Glutamatergic neuron (in vitro differentiated cells): Measurements from ENCODE around the gene MTFR2. TPM values are rescaled to one million over a fixed set of nuclear protein-coding genes. Genes with fewer than 3 reads are reported as not detected.

Experiments used
- DNase-seq: peaks from one replicate; pipeline ENCODE4 v3.0.0; 2022
- H3K27ac Mint-ChIP-seq: one replicate; pipeline ENCODE4 v1.8.0; 2020; ENCODE audit warnings: mild to moderate bottlenecking, mixed read lengths, inconsistent platforms; ENCODE audit not compliant: unreplicated experiment
- H3K27me3 Mint-ChIP-seq: one replicate; pipeline ENCODE4 v1.8.0; 2020; ENCODE audit warnings: mild to moderate bottlenecking, moderate library complexity, mixed read lengths, inconsistent platforms; ENCODE audit not compliant: unreplicated experiment
- H3K36me3 Mint-ChIP-seq: one replicate; pipeline ENCODE4 v1.8.0; 2020; ENCODE audit warnings: mild to moderate bottlenecking, mixed read lengths, inconsistent platforms; ENCODE audit not compliant: unreplicated experiment
- H3K4me1 Mint-ChIP-seq: one replicate; pipeline ENCODE4 v1.8.0; 2020; ENCODE audit warnings: mild to moderate bottlenecking, low read depth, mixed read lengths, inconsistent platforms; ENCODE audit not compliant: unreplicated experiment
- H3K4me3 Mint-ChIP-seq: one replicate; pipeline ENCODE4 v1.8.0; 2020; ENCODE audit warnings: mild to moderate bottlenecking, mixed read lengths, inconsistent platforms; ENCODE audit not compliant: unreplicated experiment
- H3K9me3 Mint-ChIP-seq: one replicate; pipeline ENCODE4 v1.8.0; 2020; ENCODE audit warnings: mild to moderate bottlenecking, moderate library complexity, mixed read lengths, inconsistent platforms; ENCODE audit not compliant: unreplicated experiment
- CTCF ChIP-seq: fragments of 200-600 bp; sonication (generic); IDR thresholded peaks from one replicate; pipeline ENCODE4 v1.5.0; 2021; ENCODE audit not compliant: partially characterized antibody, unreplicated experiment
- total RNA-seq: library from RNA; stranded (reverse); fragmentation: NEBNext Ultra II Directional; extraction: Animal tissue kit (Norgen Biotek cat#: 25700); gene quantifications from one replicate; pipeline ENCODE4 v1.2.1, GENCODE V29; 2021; ENCODE audit not compliant: unreplicated experiment

MTFR2 gene
- total RNA-seq, 1 donor from 2014 or later: 1.9 TPM

- no peaks in the 10 kb centered on the region for H3K36me3 Mint-ChIP-seq
- TF ChIP-seq CTCF: no peak
- DNase-seq: no peak
- no peaks in the 10 kb centered on the region for H3K4me1 Mint-ChIP-seq
- H3K27me3 Mint-ChIP-seq: peaks cover 4% of the 10 kb centered on the region
- H3K4me3 Mint-ChIP-seq: no peak overlapping the region
- H3K27ac Mint-ChIP-seq: no peak overlapping the region
- no peaks in the 10 kb centered on the region for H3K9me3 Mint-ChIP-seq
Measured at GRCh38 chr6:136213853-136214252, 36.3 kb downstream of the MTFR2 start.

GRCh38 chr6:136213012-136213539, 37.0 kb downstream of the MTFR2 start:
- Mint-ChIP-seq H3K27me3 (peaks cover 4% of the 10 kb centered on the region), H3K4me3 (no peak overlapping the region), H3K9me3 (no peaks in the 10 kb centered on the region), H3K4me1 (no peaks in the 10 kb centered on the region), H3K36me3 (no peaks in the 10 kb centered on the region), H3K27ac (no peak overlapping the region)
- no peak for TF ChIP-seq CTCF
- no peak for DNase-seq

GRCh38 chr6:136212608-136213007, 37.5 kb downstream of the MTFR2 start:
- H3K9me3 Mint-ChIP-seq: no peaks in the 10 kb centered on the region

GRCh38 chr6:136210398-136211165, 39.5 kb downstream of the MTFR2 start:
- H3K27ac Mint-ChIP-seq: no peak overlapping the region
- DNase-seq: no peak
- H3K4me1 Mint-ChIP-seq: no peaks in the 10 kb centered on the region
- no peaks in the 10 kb centered on the region for H3K9me3 Mint-ChIP-seq
- H3K4me3 Mint-ChIP-seq: no peak overlapping the region
- H3K27me3 Mint-ChIP-seq: peaks cover 2% of the 10 kb centered on the region
- no peaks in the 10 kb centered on the region for H3K36me3 Mint-ChIP-seq
- no peak for TF ChIP-seq CTCF

More at GRCh38 chr6:136212608-136213007, 37.5 kb downstream of the MTFR2 start:
- H3K36me3 Mint-ChIP-seq: no peaks in the 10 kb centered on the region
- no peak overlapping the region for H3K4me3 Mint-ChIP-seq
- no peak for DNase-seq
- TF ChIP-seq CTCF: no peak
- H3K4me1 Mint-ChIP-seq: no peaks in the 10 kb centered on the region
- H3K27ac Mint-ChIP-seq: no peak overlapping the region
- H3K27me3 Mint-ChIP-seq: peaks cover 2% of the 10 kb centered on the region

GRCh38 chr6:136209496-136209895, 40.6 kb downstream of the MTFR2 start:
- H3K4me1 Mint-ChIP-seq: no peaks in the 10 kb centered on the region
- H3K27me3 Mint-ChIP-seq: peaks cover 2% of the 10 kb centered on the region
- H3K27ac Mint-ChIP-seq: no peak overlapping the region
- no peak for TF ChIP-seq CTCF
- no peaks in the 10 kb centered on the region for H3K36me3 Mint-ChIP-seq
- no peak overlapping the region for H3K4me3 Mint-ChIP-seq
- no peaks in the 10 kb centered on the region for H3K9me3 Mint-ChIP-seq
- DNase-seq: no peak
